DND-41 (cell line): ENCODE results near the gene TMEM132C.

ENCODE experiments used
- ATAC-seq: fragments of 200-7000 bp; cut with Tn5 transposase; 3 replicates; pipeline ENCODE4 v1.9.1; 2021; ENCODE audit warnings: low read depth; ENCODE audit not compliant: insufficient read depth
- DNase-seq: peaks from one replicate; pipeline ENCODE4 v3.0.0-alpha.2; 2020
- H2AFZ ChIP-seq: 2 replicates; pipeline ENCODE4 v1.6.0; 2012; ENCODE audit warnings: low read depth, low read length
- H3K27ac ChIP-seq: 2 replicates; pipeline ENCODE4 v1.5.1; 2012; ENCODE audit warnings: low read length, inconsistent platforms
- H3K27me3 ChIP-seq: fragments of 200-600 bp; sonication (generic); 2 replicates; pipeline ENCODE4 v1.6.0; 2012; ENCODE audit warnings: low read length, mild to moderate bottlenecking, inconsistent platforms; ENCODE audit not compliant: insufficient read depth, poor library complexity
- H3K36me3 ChIP-seq: 2 replicates; pipeline ENCODE4 v1.5.1; 2012; ENCODE audit warnings: low read length, inconsistent platforms; ENCODE audit not compliant: insufficient read depth
- H3K4me1 ChIP-seq: 2 replicates; pipeline ENCODE4 v1.5.1; 2012; ENCODE audit warnings: mild to moderate bottlenecking, low read length; ENCODE audit not compliant: insufficient read depth
- H3K4me2 ChIP-seq: 2 replicates; pipeline ENCODE4 v1.6.0; 2012; ENCODE audit warnings: mild to moderate bottlenecking, moderate library complexity, low read length, inconsistent platforms; ENCODE audit not compliant: insufficient read depth
- H3K4me3 ChIP-seq, 2 experiments: fragments of 200-600 bp in 1 of 2; shearing (Covaris generic) in 1 of 2; 2 replicates each; pipeline ENCODE4 v1.5.1; 2012 to 2016; ENCODE audit warnings: inconsistent platforms in 2 of 2, low read length in 2 of 2, mild to moderate bottlenecking in 2 of 2, low read depth in 1 of 2, moderate library complexity in 1 of 2
- H3K79me2 ChIP-seq: 2 replicates; pipeline ENCODE4 v1.6.0; 2012; ENCODE audit warnings: low read length, inconsistent platforms; ENCODE audit not compliant: insufficient read depth
- H3K9ac ChIP-seq: 2 replicates; pipeline ENCODE4 v1.6.0; 2012; ENCODE audit warnings: low read depth, mild to moderate bottlenecking, inconsistent platforms, low read length, moderate library complexity
- H3K9me3 ChIP-seq: 2 replicates; pipeline ENCODE4 v1.5.1; 2012; ENCODE audit warnings: low read length, moderate library complexity, mild to moderate bottlenecking, inconsistent platforms; ENCODE audit not compliant: insufficient read depth, severe bottlenecking
- H4K20me1 ChIP-seq: 2 replicates; pipeline ENCODE4 v1.6.0; 2012; ENCODE audit warnings: low read length; ENCODE audit not compliant: insufficient read depth
- EZH2 ChIP-seq: IDR thresholded peaks from 3 replicates; pipeline ENCODE4 v1.6.1; 2012; ENCODE audit warnings: borderline replicate concordance, low read depth, mild to moderate bottlenecking, moderate library complexity, low read length, inconsistent platforms; ENCODE audit not compliant: severe bottlenecking
- TF ChIP-seq, protein P1 (sequence below): IDR thresholded peaks from 2 replicates; pipeline ENCODE4 v1.5.1; 2012; ENCODE audit warnings: borderline replicate concordance, low read length, moderate library complexity, mild to moderate bottlenecking; ENCODE audit not compliant: poor library complexity, severe bottlenecking; ENCODE audit errors: extremely low read depth

The TMEM132C gene

DNA sequence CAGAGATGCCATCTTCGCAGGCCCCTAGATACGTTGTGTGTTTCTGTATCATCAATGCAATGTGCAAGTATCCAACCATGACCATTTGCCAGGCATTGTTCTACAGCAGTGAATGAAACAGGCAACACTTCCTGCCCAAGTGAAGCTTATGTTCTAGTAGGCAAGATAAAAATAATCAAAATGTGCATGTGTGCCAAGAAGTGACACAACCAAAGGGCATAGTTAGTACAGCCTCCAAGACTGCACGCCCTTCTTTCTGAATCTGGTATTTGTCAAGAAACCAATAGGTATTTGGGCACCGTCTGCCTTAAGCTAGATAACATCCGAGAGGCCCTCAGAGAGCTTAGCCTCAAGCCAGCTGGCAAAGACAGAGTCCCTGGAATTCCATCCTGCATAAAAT, 152.0 kb downstream of the TMEM132C start:
- Histone ChIP-seq H3K4me3 (no peak overlapping the region), H2AFZ (no peak overlapping the region), H3K9me3 (no peaks in the 10 kb centered on the region), H3K9ac (no peak overlapping the region), H3K36me3 (no peaks in the 10 kb centered on the region), H4K20me1 (no peaks in the 10 kb centered on the region), H3K27me3 (no peaks in the 10 kb centered on the region), H3K4me1 (no peaks in the 10 kb centered on the region), H3K4me2 (no peak overlapping the region), H3K79me2 (no peaks in the 10 kb centered on the region), H3K27ac (no peak overlapping the region)
- DNase-seq (no peak), ATAC-seq (no peak)
- TF ChIP-seq, protein P1, sequence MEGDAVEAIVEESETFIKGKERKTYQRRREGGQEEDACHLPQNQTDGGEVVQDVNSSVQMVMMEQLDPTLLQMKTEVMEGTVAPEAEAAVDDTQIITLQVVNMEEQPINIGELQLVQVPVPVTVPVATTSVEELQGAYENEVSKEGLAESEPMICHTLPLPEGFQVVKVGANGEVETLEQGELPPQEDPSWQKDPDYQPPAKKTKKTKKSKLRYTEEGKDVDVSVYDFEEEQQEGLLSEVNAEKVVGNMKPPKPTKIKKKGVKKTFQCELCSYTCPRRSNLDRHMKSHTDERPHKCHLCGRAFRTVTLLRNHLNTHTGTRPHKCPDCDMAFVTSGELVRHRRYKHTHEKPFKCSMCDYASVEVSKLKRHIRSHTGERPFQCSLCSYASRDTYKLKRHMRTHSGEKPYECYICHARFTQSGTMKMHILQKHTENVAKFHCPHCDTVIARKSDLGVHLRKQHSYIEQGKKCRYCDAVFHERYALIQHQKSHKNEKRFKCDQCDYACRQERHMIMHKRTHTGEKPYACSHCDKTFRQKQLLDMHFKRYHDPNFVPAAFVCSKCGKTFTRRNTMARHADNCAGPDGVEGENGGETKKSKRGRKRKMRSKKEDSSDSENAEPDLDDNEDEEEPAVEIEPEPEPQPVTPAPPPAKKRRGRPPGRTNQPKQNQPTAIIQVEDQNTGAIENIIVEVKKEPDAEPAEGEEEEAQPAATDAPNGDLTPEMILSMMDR, result no peak
- no peak for TF ChIP-seq EZH2

DNA sequence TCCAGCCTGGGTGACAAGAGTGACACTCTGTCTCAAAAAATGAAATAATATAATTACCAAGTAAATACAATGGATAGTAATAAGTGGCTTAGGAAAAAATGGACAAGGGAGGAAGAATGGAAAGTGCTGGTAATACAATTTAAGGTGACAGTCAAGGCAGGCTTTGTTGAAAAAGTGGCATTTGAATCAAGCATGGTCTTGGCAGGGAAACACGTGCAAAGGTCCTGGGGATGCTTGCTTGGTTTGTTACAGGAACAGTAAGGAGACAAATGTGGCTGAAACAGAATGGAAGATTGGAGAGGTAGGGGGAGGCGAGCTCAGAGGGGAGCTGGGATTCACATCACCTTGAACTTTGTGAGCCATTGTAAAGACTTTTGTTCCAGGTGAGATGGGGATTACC, 153.2 kb downstream of the TMEM132C start:
- Histone ChIP-seq H3K27ac (no peak overlapping the region), H4K20me1 (no peaks in the 10 kb centered on the region), H3K36me3 (no peaks in the 10 kb centered on the region), H3K9ac (no peak overlapping the region), H3K4me2 (no peak overlapping the region), H3K9me3 (no peaks in the 10 kb centered on the region), H3K27me3 (no peaks in the 10 kb centered on the region), H3K4me1 (no peaks in the 10 kb centered on the region), H2AFZ (no peak overlapping the region), H3K4me3 (no peak overlapping the region), H3K79me2 (no peaks in the 10 kb centered on the region)
- no peak for TF ChIP-seq EZH2
- TF ChIP-seq, protein P1, result no peak
- DNase-seq (no peak), ATAC-seq (no peak)

DNA sequence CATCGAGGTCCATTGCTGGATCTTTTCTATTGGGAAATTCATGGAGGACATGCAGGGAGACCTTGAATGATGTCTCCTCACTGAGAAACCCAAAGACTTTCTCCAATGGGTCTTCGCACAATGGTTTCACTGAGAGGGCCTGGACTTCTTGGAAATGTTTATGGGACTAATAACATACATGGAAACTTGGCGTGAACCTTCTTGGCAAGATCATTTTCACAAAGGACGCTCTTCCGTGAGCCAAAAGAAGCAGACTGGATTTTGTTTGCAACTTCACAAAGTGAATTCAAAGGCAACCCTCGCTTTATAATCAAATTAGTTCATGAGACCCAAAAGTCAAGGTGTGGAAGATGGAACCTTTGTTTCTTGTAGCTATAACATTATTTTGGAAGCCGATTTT, 154.4 kb downstream of the TMEM132C start:
- no peak overlapping the region for H2AFZ ChIP-seq
- DNase-seq (no peak), ATAC-seq (no peak)
- H3K27ac ChIP-seq, result no peak overlapping the region
- H3K4me1 ChIP-seq, result no peaks in the 10 kb centered on the region
- H3K27me3 ChIP-seq, result no peaks in the 10 kb centered on the region
- TF ChIP-seq EZH2, result no peak
- TF ChIP-seq, protein P1, result no peak
- H3K4me2 ChIP-seq, result no peak overlapping the region
- no peaks in the 10 kb centered on the region for H3K79me2 ChIP-seq
- H4K20me1 ChIP-seq, result no peaks in the 10 kb centered on the region
- no peaks in the 10 kb centered on the region for H3K36me3 ChIP-seq
- no peaks in the 10 kb centered on the region for H3K9me3 ChIP-seq
- no peak overlapping the region for H3K4me3 ChIP-seq
- no peak overlapping the region for H3K9ac ChIP-seq

DNA sequence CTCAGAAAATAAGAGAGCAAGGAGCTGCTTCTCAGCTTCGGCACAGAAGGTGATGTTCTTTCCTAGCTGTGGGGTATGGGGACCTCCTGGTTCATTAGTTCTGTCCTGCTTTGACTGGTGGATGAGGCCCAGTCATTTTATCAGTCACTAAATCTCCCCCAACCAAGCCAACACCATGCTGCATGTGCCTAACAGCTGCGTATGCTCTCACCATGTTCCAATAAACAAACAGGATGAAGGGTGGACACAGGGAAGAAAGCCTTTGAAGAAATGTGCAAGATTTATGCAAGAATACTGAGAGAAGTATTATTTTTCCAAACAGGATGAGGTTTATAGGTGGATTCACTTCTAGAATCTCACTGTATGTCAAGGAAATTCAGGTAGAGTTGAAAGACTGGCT, 156.2 kb downstream of the TMEM132C start:
- ATAC-seq (no peak), DNase-seq (no peak)
- Histone ChIP-seq H3K4me2 (no peak overlapping the region), H2AFZ (no peak overlapping the region), H3K79me2 (no peaks in the 10 kb centered on the region), H3K36me3 (no peaks in the 10 kb centered on the region), H3K4me3 (no peak overlapping the region), H4K20me1 (no peaks in the 10 kb centered on the region), H3K27ac (no peak overlapping the region), H3K9me3 (no peaks in the 10 kb centered on the region), H3K27me3 (no peaks in the 10 kb centered on the region), H3K4me1 (no peaks in the 10 kb centered on the region), H3K9ac (no peak overlapping the region)
- no peak for TF ChIP-seq EZH2
- TF ChIP-seq, protein P1, result no peak
